ENCODE results near the gene CCDC150. TPM values are rescaled to one million over a fixed set of nuclear protein-coding genes. Genes with fewer than 3 reads are reported as not detected.
A peak's percentile ranks its signal among the peaks of the same experiment; 100 is the strongest.
"Not testable (repeated sequence)": the region's sequence is repeated elsewhere in the genome, so short reads cannot be mapped to it uniquely, and the experiment has no call there.

The CCDC150 gene
- total RNA-seq, 1 donor from 2014 or later: 1.4 TPM

DNA sequence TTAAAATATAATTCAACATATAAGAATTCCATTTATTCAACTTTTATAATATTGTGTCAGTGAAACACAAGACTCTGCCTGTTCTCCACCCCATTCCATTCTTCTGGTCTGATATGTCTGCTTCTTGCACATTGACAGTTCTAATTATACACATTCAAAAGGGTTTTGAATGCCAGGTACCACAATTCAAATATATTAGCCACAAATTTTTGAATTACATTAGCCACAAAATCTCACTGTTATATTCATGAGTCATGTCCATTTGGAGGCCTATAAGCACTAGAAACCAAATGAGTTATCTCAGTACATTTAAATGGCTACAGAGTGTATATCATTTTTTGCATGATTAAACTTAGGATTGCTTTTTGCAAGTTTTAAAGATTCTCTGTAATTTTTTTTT is 72.1 kb downstream of the CCDC150 start:
- DNase-seq (ENCODE audit: low spot score): no peak

DNA sequence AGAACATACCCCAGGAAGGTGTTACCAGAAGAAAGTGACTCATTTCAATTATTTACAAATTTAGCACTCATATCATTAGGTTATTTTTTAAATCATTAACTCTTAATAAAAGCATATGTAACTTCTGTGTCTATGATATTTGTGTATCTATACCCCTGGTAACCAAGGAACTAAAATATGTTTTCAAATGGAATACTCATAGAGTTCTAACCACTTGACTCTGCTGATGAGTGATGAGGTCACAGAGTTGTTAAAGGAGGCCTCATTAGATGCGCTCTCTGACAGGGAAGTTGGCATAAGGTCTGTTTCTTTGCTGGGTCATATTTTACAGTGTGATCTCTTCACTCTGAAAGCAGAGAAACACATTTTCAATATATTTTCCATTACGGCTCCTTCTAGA is 73.4 kb downstream of the CCDC150 start:
- DNase-seq (ENCODE audit: low spot score): no peak

GRCh38 chr2:196718419-196719109 is 79.0 kb downstream of the CCDC150 start:
- DNase-seq (ENCODE audit: low spot score): no peak

GRCh38 chr2:196719110-196719872 is 79.8 kb downstream of the CCDC150 start:
- no peak for DNase-seq (ENCODE audit: low spot score)

- no peak for DNase-seq (ENCODE audit: low spot score)
Observed at GRCh38 chr2:196723571-196723970, 84.1 kb downstream of the CCDC150 start.

DNA sequence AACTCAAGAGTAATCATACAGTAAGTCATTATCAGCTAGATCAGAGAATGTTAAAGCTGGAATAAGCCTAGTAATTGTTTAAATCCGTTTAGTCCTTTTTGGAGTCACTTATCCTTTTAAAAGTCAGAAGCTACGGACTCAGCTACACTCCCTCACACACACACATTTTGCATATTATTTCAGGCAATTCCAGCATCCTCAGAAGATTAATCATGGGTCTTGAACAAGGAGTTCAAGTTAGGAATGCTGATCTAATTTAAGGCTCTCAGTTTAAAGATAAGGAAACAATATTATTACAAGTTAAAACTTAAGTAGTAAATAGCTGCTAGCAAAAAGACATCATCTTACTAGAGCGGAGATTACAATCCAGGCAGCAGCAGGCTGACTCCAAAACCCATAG is 85.7 kb downstream of the CCDC150 start:
- DNase-seq (ENCODE audit: low spot score): no peak

DNA sequence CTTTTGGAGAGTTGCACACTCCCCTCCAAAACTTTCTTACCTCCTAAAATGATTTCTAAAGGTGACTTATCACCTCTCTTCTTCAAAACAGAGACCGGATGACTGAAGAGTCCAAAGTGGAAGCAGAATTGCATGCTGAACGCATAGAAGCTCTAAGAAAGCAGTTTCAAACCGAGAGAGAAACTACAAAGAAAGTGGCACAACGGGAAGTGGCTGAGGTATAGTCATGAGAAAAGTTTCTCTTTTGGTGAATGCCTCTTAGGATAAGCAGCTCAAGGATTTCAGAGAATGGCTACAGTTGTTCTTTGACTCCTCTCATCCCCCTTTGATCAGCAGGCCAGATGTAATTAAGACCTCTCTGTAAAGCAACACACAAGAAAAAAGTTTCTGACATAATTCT is 86.4 kb downstream of the CCDC150 start:
- no peak for DNase-seq (ENCODE audit: low spot score)

- no peak for DNase-seq (ENCODE audit: low spot score)
Observed at GRCh38 chr2:196729418-196729817, 89.9 kb downstream of the CCDC150 start.

DNA sequence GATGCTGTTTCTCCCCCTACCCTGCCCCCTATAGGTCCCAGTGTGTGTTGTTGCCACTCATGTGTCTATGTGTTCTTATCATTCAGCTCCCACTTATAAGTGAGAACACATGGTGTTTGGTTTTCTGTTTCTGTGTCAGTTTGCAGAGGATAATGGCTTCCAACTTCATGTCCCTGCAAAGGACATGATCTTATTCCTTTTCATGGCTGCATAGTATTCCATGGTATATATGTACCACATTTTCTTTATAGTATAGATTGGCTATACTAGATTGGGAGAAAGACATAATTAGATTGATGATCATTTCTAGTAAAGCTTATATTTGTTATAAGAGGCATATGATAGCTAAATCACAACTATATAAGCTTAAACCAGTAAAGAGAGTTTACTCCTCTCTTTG is 97.1 kb downstream of the CCDC150 start:
- DNase-seq (ENCODE audit: low spot score): not testable (repeated sequence)

- no peak for DNase-seq (ENCODE audit: low spot score)
Observed at GRCh38 chr2:196737046-196737445, 97.5 kb downstream of the CCDC150 start.

DNA sequence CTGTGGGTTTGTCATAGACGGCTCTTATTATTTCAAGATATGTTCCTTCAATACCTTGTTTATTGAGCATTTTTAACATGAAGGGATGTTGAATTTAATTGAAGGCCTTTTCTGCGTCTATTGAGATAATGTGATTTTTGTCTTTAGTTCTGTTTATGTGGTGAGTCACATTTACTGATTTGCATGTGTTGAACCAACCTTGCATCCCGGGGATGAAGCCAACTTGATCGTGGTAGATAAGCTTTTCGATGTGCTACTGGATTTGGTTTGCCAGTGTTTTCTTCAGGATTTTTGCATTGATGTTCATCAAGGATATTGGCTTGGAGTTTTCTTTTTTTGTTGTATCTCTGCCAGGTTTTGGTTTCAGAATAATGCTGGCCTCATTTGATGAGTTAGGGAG is 99.5 kb downstream of the CCDC150 start:
- DNase-seq (ENCODE audit: low spot score): no peak

DNA sequence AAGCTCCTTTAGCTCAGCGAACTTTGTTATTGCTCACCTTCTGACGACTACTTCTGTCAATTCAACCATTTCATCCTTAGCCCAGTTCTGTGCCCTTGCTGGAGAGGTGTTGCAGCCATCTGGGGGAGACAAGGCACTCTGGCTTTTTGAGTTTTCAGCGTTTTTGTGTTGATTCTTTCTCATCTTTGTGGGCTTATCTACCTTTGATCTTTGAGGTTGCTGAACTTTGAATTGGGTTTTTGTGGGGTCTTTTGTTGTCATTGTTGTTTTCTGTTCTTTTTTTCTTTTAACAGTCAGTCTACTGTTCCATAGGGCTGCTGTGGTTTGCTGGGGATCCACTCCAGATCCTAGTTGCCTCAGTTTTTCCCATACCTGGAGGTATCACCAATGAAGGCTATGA is 102.7 kb downstream of the CCDC150 start:
- no peak for DNase-seq (ENCODE audit: low spot score)

GRCh38 chr2:196742685-196743084 is 103.2 kb downstream of the CCDC150 start:
- DNase-seq (ENCODE audit: low spot score): no peak

DNA sequence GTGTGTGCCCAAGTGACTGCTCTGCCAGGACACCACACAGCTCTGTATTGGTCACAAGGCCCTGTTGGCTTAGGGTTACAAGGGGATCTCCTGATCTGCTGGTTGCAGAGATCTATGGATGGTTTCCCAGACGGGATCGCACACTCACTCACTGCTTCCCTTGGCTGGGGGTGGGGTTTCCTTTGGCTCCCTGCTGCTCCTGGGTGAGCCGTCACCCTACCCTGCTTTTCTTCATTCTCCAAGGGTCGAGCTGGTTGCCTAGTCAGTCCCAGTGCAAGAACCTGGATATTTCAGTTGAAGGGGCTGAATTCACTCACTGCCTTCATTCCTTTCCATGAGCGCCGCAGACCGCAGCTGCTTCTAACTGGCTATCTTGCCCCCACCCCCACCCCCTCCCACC is 103.7 kb downstream of the CCDC150 start:
- no peak for DNase-seq (ENCODE audit: low spot score)

- DNase-seq (ENCODE audit: low spot score): no peak
Observed at GRCh38 chr2:196745711-196746110, 106.2 kb downstream of the CCDC150 start.

- DNase-seq (ENCODE audit: low spot score): no peak
Observed at GRCh38 chr2:196747400-196747799, 107.9 kb downstream of the CCDC150 start.

DNA sequence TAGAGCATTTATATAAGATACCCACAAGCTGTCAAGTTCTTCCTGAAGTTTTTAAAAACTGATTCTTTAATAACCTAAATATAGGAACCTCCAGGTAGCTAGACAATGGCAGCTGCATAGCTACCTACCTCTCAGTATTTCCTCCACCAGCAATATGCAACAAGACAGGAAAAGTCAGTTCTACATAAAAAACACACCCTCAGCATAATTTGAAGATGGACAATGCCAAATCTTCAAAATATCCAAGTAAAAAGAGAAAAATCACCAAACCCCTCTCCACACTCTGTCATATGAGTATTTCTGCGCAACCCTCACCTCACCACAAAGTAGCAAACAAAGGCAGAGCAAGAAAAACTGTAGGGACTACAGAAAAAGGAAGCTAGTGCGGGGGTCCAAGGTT is 108.6 kb downstream of the CCDC150 start:
- no peak for DNase-seq (ENCODE audit: low spot score)

GRCh38 chr2:196750291-196750923 is 110.9 kb downstream of the CCDC150 start:
- DNase-seq (ENCODE audit: low spot score): no peak

- peak; percentile 48 for DNase-seq (ENCODE audit: low spot score)
Observed at GRCh38 chr2:196750977-196751631, 111.6 kb downstream of the CCDC150 start.

DNA sequence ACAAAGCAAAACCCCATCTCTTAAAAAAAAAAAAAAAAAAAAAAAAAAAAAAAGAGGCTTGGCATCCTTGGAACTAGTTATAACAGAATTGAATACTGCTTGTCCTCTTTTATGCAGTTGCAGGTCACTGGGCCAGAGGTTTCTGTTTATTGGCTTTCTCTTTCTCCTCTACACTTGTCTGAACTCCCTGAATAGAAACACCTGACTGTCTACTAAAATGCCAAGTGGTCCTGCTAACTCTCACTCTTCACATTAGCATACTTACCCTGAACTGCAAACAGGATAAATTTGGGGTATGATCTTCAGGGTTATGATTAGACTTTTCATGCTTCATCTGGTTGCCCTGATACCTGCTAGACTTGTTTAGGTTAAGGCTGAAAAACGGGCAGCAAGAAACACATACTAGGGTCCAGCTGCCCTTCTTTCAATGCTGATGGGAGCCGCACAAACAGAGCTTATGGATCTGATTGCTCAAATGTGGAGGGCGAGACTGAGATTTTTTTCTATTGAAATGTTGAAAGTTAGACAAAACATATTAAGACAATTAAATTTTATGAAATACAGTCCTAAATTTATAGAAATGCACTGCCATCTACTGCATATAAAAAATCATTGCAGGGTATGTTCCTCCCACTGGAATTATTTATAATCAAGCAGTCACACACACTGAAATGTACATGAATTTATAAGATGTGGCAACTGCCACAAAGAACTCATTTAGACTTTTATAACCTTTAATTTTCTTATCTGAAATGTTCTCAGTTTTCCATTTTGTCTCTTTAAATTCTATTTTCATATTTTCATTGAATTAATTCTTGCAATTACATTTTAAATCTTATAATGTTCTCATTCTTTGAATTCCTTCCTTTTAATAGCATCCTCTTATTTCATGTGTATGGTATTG is 119.2 kb downstream of the CCDC150 start:
- DNase-seq (ENCODE audit: low spot score): no peak

- no peak for DNase-seq (ENCODE audit: low spot score)
Observed at GRCh38 chr2:196759378-196759706, 119.8 kb downstream of the CCDC150 start.

GRCh38 chr2:196767101-196767500 is 127.6 kb downstream of the CCDC150 start:
- DNase-seq (ENCODE audit: low spot score): no peak

All from ureter (tissue), 1 donor.